Caco-2 (cell line): ENCODE data around the gene CRELD2. TPM values are rescaled to one million over a fixed set of nuclear protein-coding genes. Genes with fewer than 3 reads are reported as not detected.

ENCODE experiments used
- BruUV-seq: library from RNA; stranded (reverse); fragments of 400-500 nt; replicated peaks from 2 replicates; lab custom pipeline; 2021; lab: Mats Ljungman, UMichigan
- CTCF ChIA-PET: fragments of 300-600 bp; sonication (Branson Sonifier 250); formaldehyde crosslinking; loops from one replicate; lab custom pipeline; 2022; ENCODE audit warnings: antibody characterized with exemption; lab: Charles Lee
- POLR2A ChIA-PET: fragments of 300-600 bp; sonication (Branson Sonifier 250); formaldehyde crosslinking; loops from one replicate; lab custom pipeline; 2022; ENCODE audit warnings: antibody characterized with exemption; lab: Charles Lee
- DNase-seq, 2 experiments: peaks; one replicate each; pipeline versions ENCODE4 v3.0.0 to v3.0.0-alpha.2; 2020 to 2022
- H3K27me3 ChIP-seq: replicated peaks from 2 replicates; pipeline ENCODE4 v1.6.0; 2011; ENCODE audit warnings: low read length; ENCODE audit not compliant: control insufficient read depth, insufficient read depth
- H3K36me3 ChIP-seq: 2 replicates; pipeline ENCODE4 v1.5.1; 2011; ENCODE audit warnings: low read length; ENCODE audit not compliant: control insufficient read depth, insufficient read depth
- H3K4me1 ChIP-seq: fragments of 250-450 bp; sonication (Bioruptor Pico); 2 replicates; pipeline ENCODE4 v1.5.1; 2020; ENCODE audit warnings: mild to moderate bottlenecking
- H3K4me3 ChIP-seq: 2 replicates; pipeline ENCODE4 v1.5.1; 2011; ENCODE audit warnings: low read depth, mild to moderate bottlenecking, control low read depth, low read length
- H3K9me3 ChIP-seq: fragments of 250-450 bp; sonication (Bioruptor Pico); 2 replicates; pipeline ENCODE4 v1.5.1; 2020; ENCODE audit warnings: mild to moderate bottlenecking, moderate library complexity
- H3K27ac Mint-ChIP-seq: one replicate; pipeline ENCODE4 v1.8.0; 2022; ENCODE audit warnings: mixed read lengths; ENCODE audit not compliant: unreplicated experiment
- H3K27me3 Mint-ChIP-seq: one replicate; pipeline ENCODE4 v1.8.0; 2022; ENCODE audit warnings: mixed read lengths; ENCODE audit not compliant: insufficient read depth, unreplicated experiment
- H3K36me3 Mint-ChIP-seq: one replicate; pipeline ENCODE4 v1.8.0; 2022; ENCODE audit warnings: mild to moderate bottlenecking, mixed read lengths; ENCODE audit not compliant: insufficient read depth, unreplicated experiment
- H3K4me1 Mint-ChIP-seq: one replicate; pipeline ENCODE4 v1.8.0; 2022; ENCODE audit warnings: low read depth, mixed read lengths; ENCODE audit not compliant: unreplicated experiment
- H3K4me3 Mint-ChIP-seq: one replicate; pipeline ENCODE4 v1.8.0; 2022; ENCODE audit warnings: mild to moderate bottlenecking, moderate library complexity, mixed read lengths; ENCODE audit not compliant: unreplicated experiment
- H3K9me3 Mint-ChIP-seq: one replicate; pipeline ENCODE4 v1.8.0; 2022; ENCODE audit warnings: mixed read lengths; ENCODE audit not compliant: unreplicated experiment
- CTCF ChIP-seq, 2 experiments: fragments of 200-600 bp in 1 of 2; IDR thresholded peaks; 1 replicate in 1 of 2; 2 replicates in 1 of 2; pipeline versions ENCODE4 v1.5.1 to v1.8.0; 2011 to 2022; ENCODE audit warnings: antibody characterized with exemption in 1 of 2, control low read depth in 1 of 2, inconsistent platforms in 1 of 2, low read depth in 1 of 2, low read length in 1 of 2, mild to moderate bottlenecking in 1 of 2, moderate library complexity in 1 of 2; ENCODE audit not compliant: insufficient read depth in 1 of 2, severe bottlenecking in 1 of 2, unreplicated experiment in 1 of 2
- intact Hi-C: fragments of 100-400 bp; cut with micrococcal nuclease; formaldehyde crosslinking; loops from one replicate; pipeline ENCODE4 v1.10.0; 2022; ENCODE audit not compliant: unreplicated experiment
- total RNA-seq: library from RNA; stranded (reverse); gene quantifications from 2 replicates; pipeline ENCODE4 v1.2.3, GENCODE V29; 2022

Gene CRELD2
- total RNA-seq, 1 experiment from 2014 or later, result 43.3 TPM

GRCh38 chr22:49894322-49895054, 23.9 kb upstream of the CRELD2 start:
- ChIA-PET CTCF (no interaction called here), POLR2A (no interaction called here)
- Histone ChIP-seq H3K27me3 (no peaks in the 10 kb centered on the region), H3K4me1 (no peaks in the 10 kb centered on the region), H3K4me3 (no peak overlapping the region), H3K9me3 (no peaks in the 10 kb centered on the region), H3K36me3 (peaks cover 1% of the 10 kb centered on the region)
- DNase-seq, result no peak
- H3K9me3 Mint-ChIP-seq, result peaks cover 10% of the 10 kb centered on the region
- intact Hi-C loops, result no loop called here
- no peak overlapping the region for H3K27ac Mint-ChIP-seq
- H3K4me1 Mint-ChIP-seq, result no peaks in the 10 kb centered on the region
- no peaks in the 10 kb centered on the region for H3K27me3 Mint-ChIP-seq
- no TSS peak for BruUV-seq
- H3K36me3 Mint-ChIP-seq, result peaks cover 49% of the 10 kb centered on the region
- TF ChIP-seq CTCF (IDR thresholded peaks at IDR 0.05; ENCODE audit: insufficient read depth in 1 of 2, low read depth in 1 of 2, low read length in 1 of 2, severe bottlenecking in 1 of 2, unreplicated experiment in 1 of 2), result no peak
- no peak overlapping the region for H3K4me3 Mint-ChIP-seq

DNA sequence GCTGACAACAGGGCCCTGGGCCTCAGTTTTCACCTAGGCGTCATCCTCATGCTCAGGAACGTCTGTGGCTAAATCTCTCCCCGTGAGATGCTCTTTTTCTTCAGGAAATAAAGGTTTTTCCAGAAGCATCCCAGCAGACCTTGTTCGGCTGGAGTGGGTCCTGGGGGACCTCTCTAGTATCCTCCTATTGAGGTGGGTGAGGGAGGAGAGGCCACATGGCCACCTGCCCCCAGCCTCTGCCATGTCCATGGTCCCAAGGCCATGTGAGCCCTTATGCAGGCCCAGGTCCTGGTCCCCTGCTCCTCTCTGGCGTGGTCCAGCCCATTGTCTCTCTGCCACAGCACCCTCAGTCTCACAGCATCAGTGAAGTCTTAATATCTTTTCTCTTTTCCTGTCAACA, 22.2 kb upstream of the CRELD2 start:
- CTCF ChIA-PET, result interaction anchor here (1.2 kb wide), 1 partner anchor 134 kb away, joined by 4 read pairs; no protein-coding TSS in a partner anchor
- Histone ChIP-seq H3K27me3 (no peaks in the 10 kb centered on the region), H3K9me3 (no peaks in the 10 kb centered on the region), H3K36me3 (peaks cover 1% of the 10 kb centered on the region), H3K4me3 (no peak overlapping the region), H3K4me1 (no peaks in the 10 kb centered on the region)
- intact Hi-C loops, result no loop called here
- Mint-ChIP-seq H3K4me3 (no peak overlapping the region), H3K27me3 (no peaks in the 10 kb centered on the region), H3K4me1 (no peaks in the 10 kb centered on the region), H3K36me3 (peaks cover 41% of the 10 kb centered on the region), H3K9me3 (peaks cover 10% of the 10 kb centered on the region), H3K27ac (no peak overlapping the region)
- no peak for DNase-seq
- BruUV-seq, result no TSS peak
- TF ChIP-seq CTCF (IDR thresholded peaks at IDR 0.05; ENCODE audit: insufficient read depth in 1 of 2, low read depth in 1 of 2, low read length in 1 of 2, severe bottlenecking in 1 of 2, unreplicated experiment in 1 of 2), result no peak
- POLR2A ChIA-PET, result no interaction called here

GRCh38 chr22:49897015-49897684, 21.3 kb upstream of the CRELD2 start:
- BruUV-seq, result no TSS peak
- H3K4me3 ChIP-seq, result no peak overlapping the region
- Mint-ChIP-seq H3K27me3 (no peaks in the 10 kb centered on the region), H3K4me3 (no peak overlapping the region), H3K4me1 (no peaks in the 10 kb centered on the region), H3K9me3 (peaks cover 10% of the 10 kb centered on the region), H3K36me3 (peaks cover 45% of the 10 kb centered on the region), H3K27ac (peak overlapping the region; percentile 54)
- DNase-seq, result no peak
- no peak for TF ChIP-seq CTCF (IDR thresholded peaks at IDR 0.05; ENCODE audit: insufficient read depth in 1 of 2, low read depth in 1 of 2, low read length in 1 of 2, severe bottlenecking in 1 of 2, unreplicated experiment in 1 of 2)
- H3K27me3 ChIP-seq, result no peaks in the 10 kb centered on the region
- H3K9me3 ChIP-seq, result no peaks in the 10 kb centered on the region
- H3K36me3 ChIP-seq, result peaks cover under 1% of the 10 kb centered on the region
- ChIA-PET POLR2A (no interaction called here), CTCF (no interaction called here)
- intact Hi-C loops, result no loop called here
- H3K4me1 ChIP-seq, result no peaks in the 10 kb centered on the region
